SH-SY5Y (cell line): ENCODE measurements around the gene PTGDR.

Source experiments
- GATA2 ChIP-seq: IDR thresholded peaks from 2 replicates; pipeline ENCODE4 v1.6.1; 2011; ENCODE audit warnings: mild to moderate bottlenecking, low read depth, low read length
- GATA3 ChIP-seq: IDR thresholded peaks from 2 replicates; pipeline ENCODE4 v1.6.1; 2011; ENCODE audit warnings: low read depth, mild to moderate bottlenecking, low read length, moderate library complexity

DNA sequence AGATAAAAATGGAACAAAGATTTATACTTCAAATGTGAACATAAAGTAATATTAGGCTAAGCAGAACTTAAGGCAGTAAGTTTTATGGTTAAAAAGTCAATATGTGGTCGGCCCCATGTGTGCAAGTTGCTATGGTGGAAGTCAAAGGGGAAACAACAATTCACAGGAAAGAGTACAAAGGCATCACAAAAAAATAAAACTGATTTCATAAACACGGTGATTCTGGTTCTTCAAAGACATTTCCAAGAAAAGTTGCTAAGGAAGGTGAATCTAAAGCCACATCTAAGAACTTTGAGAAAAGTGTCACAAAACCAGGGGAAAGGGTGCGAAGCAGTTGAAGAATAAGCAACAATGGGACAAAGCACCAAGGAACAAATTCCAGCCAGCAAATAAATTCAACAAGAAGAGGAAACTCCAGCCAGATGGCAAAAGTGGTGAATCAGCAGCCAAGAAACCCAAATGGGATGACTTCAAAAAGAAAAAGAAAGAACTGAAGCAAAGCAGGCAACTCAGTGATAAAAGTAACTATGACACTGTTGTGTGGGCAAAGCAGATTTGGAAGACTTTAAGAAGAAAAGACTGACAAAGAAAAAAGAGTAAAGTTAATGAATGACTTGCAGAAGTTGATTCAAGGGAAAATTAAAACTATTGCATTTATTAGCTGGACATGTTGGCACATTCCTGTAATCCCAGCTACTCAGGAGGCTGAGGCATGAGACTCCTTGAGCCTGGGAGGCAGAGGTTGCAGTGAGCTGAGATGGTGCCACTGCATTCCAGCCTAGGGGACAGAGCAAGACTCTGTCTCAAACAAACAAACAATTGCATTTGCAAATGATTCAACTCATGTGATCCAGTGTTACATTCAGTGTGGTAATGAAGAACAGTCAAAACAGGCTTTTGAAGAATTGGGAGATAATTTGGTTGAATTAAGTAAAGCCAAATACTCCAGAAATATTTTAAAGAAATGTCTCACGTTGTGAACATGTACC, 19.5 kb downstream of the PTGDR start:
- TF ChIP-seq GATA2, result no peak
- TF ChIP-seq GATA3, result no peak
